Limb (tissue), 2 donors: ENCODE measurements around the gene CNPY4.

Experiments
- DNase-seq, 2 donors: peaks; one replicate each; pipeline ENCODE4 v3.0.0-alpha.2; 2016; ENCODE audit errors: extremely low spot score in 2 of 2

The CNPY4 gene

DNA sequence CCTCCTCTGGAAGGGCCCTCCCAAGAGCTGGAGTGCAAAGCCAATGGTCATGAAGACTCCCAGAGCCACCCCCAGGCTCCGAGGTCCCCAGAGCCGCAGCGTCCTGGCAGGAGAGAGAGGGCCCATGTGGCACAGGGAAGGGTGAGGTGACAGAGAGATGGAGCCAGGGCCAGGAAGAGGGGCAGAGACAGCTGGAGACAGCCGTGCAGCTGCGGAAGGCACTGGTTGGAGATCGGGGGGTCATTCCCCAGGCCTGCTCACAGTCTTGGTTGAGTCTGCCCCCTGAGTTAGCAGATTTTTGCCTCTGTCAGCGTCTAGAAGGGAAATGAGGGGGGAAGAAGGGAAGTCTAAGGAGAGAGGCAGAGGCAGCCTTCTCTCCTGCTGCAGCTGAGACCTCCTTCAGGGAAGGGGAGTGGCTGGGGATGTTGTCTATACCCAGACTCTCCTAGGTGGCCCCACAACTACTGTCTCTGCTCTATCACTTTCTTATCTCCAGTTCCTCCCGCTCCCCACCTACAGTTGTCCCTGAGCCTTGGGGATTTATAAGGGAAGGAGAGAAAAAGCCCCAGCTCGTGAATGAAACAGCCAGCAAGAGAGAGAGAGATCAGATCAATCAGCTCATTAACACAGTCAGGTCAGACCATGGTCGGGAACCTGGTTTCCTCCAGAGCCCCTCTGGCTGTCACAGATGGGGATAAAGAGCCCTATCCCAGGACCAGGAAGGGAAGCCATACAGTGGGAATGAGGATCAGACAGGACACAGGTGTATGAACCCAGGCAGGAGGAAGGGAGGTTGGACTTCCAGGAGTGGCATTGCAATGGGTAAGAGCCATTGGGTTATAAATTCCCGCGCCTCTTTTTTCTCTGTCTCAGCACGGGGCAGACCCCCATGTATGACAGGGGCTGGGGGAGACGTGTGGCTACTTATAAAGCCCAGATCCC, 47.8 kb downstream of the CNPY4 start:
- DNase-seq: no peak

DNA sequence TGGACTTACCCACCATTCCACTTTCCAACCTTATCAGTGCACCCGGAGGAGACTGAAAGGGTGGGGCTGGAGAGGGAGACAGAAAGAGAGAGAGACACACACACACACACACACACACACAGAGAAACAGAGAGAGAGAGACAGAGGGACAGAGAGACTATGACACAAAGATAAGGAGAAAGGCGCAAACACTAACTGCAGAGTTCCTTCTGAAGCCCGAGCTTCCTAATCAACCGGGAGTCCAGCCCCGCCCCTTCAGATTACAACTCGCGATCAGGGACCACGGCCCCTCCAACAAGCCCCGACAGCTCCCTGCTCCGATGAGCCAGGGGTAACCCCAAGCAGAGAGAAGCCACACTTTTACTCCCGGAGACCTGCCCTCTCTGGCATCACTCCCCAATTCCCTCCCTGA, 48.5 kb downstream of the CNPY4 start:
- DNase-seq: peak in 1 of 2 donors; percentile 61

DNA sequence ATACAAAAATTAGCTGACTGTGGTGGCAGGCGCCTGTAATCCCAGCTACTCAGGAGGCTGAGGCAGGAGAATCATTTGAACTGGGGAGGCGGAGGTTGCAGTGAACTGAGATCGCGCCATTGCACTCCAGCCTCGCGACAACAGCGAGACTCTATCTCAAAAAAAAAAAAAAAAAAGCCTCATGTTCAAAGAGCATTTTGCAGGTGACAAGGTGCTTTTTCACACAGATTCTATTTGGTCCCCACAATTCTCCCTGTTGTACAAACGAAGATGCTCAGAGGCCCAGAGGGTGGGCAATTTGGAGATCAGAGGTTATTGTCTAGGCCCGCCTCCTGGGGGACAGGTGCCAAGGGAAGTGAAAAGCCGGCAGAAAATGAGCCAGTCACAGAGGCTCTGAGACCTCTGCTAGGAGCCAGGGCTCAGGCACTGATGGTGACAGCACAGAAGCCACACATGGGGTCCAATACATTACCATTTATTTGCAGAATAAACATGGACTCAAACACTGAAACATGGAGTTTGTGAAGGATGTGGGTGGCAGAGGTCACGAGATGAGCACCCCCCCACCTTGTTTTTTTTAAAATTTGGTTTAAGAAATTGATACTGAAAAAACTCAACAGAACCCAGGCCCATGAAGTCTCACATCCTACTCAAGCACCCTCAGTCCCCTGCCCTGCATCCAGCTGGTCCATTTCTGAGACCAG, 49.9 kb downstream of the CNPY4 start:
- no peak for DNase-seq

DNA sequence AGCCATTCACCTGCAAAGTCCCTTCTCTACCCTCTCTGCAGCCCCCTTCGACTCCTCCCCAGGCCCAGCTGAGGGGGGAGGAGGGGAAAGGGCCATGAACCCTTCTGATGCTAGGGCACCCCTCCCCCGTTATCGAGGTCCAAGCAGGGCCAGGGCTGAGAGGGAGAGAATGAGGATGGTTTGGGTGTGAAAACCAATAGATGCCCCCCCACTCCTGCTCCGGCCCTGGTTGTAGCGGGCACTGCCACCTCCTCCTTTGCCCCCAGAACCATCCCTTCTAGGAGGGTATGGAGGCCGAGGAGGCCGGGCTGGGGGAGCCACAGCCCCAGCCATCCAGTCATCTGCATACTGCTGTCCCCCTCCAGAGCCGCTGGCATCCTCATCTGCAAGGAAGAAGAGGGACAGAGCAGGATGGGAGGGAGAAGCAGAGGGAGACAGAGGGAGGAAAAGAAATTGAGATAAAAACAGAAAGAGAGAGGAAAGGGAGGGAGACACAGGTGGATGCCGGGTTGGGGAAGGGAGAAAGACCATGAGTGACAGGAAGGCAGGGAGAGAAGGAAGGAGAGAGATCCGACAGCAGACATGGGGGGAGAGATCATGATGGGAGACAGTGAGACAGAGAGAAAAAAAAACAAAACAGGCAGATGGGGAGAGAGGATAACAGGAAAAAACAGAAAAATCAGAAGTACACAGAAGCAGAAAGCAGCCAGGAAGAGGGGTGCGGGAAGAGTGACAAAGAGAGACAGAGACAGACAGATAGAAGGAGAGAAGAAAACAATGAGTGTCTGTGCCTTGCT, 50.9 kb downstream of the CNPY4 start:
- no peak for DNase-seq

- peak in 1 of 2 donors; percentile 55 for DNase-seq
These were observed 51.8 kb downstream of the CNPY4 start for GRCh38 chr7:100171087-100171681.

DNA sequence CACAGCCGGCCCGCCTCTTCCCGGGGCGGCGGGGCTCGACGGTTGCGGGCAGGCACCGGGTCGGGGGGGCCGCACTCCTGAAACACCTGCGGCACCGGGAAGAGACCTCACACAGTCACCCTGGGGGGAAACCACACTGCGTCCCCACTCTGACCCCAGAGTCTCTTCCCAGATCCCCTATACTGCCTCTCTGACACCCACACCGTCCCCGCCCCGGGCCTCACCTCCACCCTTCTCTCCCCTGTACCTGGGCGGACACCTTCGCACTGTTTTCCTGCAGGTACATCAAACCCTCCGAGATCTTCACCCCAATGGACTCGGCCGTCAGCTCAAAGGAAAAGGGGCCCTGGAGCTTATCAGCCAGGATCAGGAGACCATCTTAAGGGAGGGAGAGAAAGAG, 52.4 kb downstream of the CNPY4 start:
- no peak for DNase-seq

DNA sequence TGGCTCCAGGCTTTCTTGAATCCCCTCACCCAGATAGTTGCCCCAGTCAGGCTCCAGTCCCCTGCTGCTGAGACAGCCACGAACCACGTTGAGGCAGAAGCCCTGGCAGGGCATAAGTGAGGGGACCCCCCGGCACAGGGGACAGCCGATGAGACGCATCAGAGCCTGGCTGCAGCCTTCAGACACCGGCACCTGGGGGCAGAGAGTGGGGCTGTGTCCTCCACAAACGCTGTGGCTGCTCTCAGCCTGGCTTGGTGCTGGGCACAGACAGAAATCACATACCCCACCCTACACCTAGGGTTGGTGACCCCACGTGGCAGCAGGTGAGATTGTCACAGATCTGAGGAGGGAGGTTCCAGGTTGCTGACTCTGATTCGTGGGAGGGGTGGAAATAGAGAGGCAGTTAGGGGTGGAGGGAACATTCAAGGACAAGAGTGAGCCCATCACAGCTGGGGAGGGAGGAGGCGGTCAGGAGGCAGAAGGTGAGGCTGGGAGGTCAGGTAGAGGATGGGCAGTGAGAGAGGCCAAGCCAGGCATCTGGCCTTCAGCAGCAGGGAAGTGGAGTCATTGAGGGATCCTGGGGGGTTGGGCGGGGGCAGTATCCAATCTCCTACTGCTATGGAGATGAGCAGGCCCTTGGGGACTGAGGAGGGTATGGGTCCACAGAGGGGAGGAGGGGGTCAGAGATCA, 54.5 kb downstream of the CNPY4 start:
- no peak for DNase-seq

GRCh38 chr7:100174582-100174981, 55.1 kb downstream of the CNPY4 start:
- DNase-seq: no peak
